ENCODE measurements around the gene SRPK2. TPM values are rescaled to one million over a fixed set of nuclear protein-coding genes. Genes with fewer than 3 reads are reported as not detected.
A peak's percentile ranks its signal among the peaks of the same experiment; 100 is the strongest.
"Not testable (repeated sequence)": the region's sequence is repeated elsewhere in the genome, so short reads cannot be mapped to it uniquely, and the experiment has no call there.

SRPK2 gene
- polyA plus RNA-seq, 4 donors = 12.2 to 24.7 (median 14.1) TPM

DNA sequence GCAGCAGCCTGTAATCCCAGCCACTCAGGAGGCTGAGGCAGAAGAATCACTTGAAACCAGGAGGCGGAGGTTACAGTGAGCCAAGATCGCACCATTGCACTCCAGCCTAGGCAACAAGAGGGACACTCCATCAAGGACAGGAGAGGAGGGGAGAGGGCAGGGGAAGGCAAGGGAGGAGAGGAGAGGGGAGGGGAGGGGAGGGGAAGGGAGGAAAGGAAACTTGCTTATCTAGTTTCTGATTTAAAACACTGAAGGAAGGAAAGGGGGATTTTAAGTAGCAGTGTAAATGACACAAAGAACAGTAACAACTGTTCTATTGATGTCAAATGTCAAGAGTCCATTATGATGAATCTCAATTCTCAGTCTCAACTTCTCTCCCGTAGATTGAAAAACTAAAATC lies 43.7 kb downstream of the SRPK2 start:
- no peaks in the 10 kb centered on the region for H3K36me3 ChIP-seq (ENCODE audit: control insufficient read depth in 3 of 3, insufficient read depth in 2 of 3, low read depth in 1 of 3, low read length in 3 of 3)
- no peak for FAIRE-seq
- H3K27me3 ChIP-seq (ENCODE audit: control insufficient read depth in 3 of 3, insufficient read depth in 3 of 3, low read length in 3 of 3) = no peaks in the 10 kb centered on the region
- no peaks in the 10 kb centered on the region for H3K9me3 ChIP-seq (ENCODE audit: control insufficient read depth in 2 of 2, insufficient read depth in 1 of 2, low read depth in 1 of 2, low read length in 1 of 2)
- DNase-seq = no peak
- H3K4me1 ChIP-seq (ENCODE audit: control insufficient read depth in 3 of 3, insufficient read depth in 2 of 3, low read depth in 1 of 3, low read length in 2 of 3) = no peaks in the 10 kb centered on the region
- 88 to 95% (median 91%) methylated on average over 3 of the region's 3 CpGs for WGBS, 3 donors
- H3K4me3 ChIP-seq (ENCODE audit: low read depth in 1 of 3, low read length in 3 of 3) = no peak overlapping the region
- no peak overlapping the region for H3K27ac ChIP-seq (ENCODE audit: low read depth in 1 of 3, low read length in 2 of 3)

DNA sequence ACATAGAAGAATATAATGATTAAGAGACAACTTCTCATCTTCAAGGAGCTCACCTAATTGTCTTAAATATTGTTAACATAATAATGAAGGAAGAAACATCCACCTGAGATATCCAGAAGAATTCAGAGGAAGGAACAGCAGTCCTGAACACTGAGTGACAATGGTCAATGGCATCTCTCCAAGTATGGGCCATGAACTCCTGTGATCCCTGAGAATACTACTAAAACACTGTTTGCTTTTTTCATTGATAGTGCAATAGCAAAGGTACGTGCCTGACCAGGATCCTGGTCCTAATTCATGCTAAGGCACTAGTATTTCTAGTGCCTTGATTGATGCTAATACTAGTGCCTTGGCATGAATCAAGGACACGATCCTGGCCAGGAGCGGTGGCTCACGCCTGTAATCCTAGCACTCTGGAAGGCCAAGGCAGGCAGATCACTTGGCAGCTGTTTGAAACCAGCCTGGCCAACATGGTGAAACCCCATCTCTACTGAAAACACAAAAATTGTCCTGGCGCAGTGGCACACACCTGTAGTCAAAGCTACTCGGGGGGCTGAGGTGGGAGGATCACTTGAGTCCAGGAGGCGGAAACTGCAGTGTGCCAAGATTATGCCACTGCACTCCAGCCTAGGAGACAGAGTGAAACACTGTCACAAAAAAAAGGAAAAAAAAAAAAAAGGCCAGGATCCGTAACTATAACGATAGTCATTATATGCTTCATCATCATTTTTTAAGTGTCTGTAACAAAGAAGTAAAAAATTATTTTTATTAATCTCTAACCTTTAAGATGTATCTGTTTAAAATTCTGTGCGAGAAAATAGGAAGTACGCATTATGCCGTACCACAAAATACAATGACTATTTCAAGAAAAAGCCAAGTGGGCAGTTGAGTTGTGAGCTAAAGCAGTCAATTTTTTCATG lies 49.1 kb downstream of the SRPK2 start:
- H3K36me3 ChIP-seq (ENCODE audit: control insufficient read depth in 3 of 3, insufficient read depth in 2 of 3, low read depth in 1 of 3, low read length in 3 of 3) = peaks cover 0 to 2% (median 0%) of the 10 kb centered on the region in 3 donors
- no peak for FAIRE-seq
- H3K9me3 ChIP-seq (ENCODE audit: control insufficient read depth in 2 of 2, insufficient read depth in 1 of 2, low read depth in 1 of 2, low read length in 1 of 2) = no peaks in the 10 kb centered on the region
- no peak overlapping the region for H3K27ac ChIP-seq (ENCODE audit: low read depth in 1 of 3, low read length in 2 of 3)
- H3K4me1 ChIP-seq (ENCODE audit: control insufficient read depth in 3 of 3, insufficient read depth in 2 of 3, low read depth in 1 of 3, low read length in 2 of 3) = no peaks in the 10 kb centered on the region
- no peak for DNase-seq
- H3K4me3 ChIP-seq (ENCODE audit: low read depth in 1 of 3, low read length in 3 of 3) = no peak overlapping the region
- WGBS, 3 donors = 88 to 90% (median 89%) methylated on average over 12 of the region's 12 CpGs
- no peaks in the 10 kb centered on the region for H3K27me3 ChIP-seq (ENCODE audit: control insufficient read depth in 3 of 3, insufficient read depth in 3 of 3, low read length in 3 of 3)

DNA sequence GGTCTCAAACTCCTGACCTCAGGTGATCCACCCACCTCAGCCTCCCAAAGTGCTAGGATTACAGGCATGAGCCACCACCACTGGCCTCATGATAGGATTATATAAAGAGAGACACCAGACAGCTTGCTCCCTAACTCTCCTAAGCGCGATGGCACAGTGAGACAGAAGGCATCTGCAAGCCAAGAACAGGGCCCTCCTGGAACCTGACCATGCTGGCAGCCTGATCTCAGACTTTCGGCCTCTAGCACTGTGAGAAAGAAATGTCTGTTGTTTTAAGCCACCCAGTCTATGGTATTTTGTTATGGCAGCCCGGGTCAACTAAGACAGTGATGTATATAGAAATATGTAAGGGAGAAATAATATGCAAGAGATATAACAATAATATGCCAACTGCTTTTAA lies 51.2 kb downstream of the SRPK2 start:
- WGBS, 3 donors = 87 to 96% (median 91%) methylated on average over 4 of the region's 4 CpGs
- FAIRE-seq (no peak), DNase-seq (no peak)
- H3K27ac ChIP-seq (ENCODE audit: low read depth in 1 of 3, low read length in 2 of 3) = no peak overlapping the region
- no peaks in the 10 kb centered on the region for H3K27me3 ChIP-seq (ENCODE audit: control insufficient read depth in 3 of 3, insufficient read depth in 3 of 3, low read length in 3 of 3)
- no peak overlapping the region for H3K4me3 ChIP-seq (ENCODE audit: low read depth in 1 of 3, low read length in 3 of 3)
- H3K36me3 ChIP-seq (ENCODE audit: control insufficient read depth in 3 of 3, insufficient read depth in 2 of 3, low read depth in 1 of 3, low read length in 3 of 3) = peaks cover 0 to 2% (median 0%) of the 10 kb centered on the region in 3 donors
- H3K9me3 ChIP-seq (ENCODE audit: control insufficient read depth in 2 of 2, insufficient read depth in 1 of 2, low read depth in 1 of 2, low read length in 1 of 2) = no peaks in the 10 kb centered on the region
- H3K4me1 ChIP-seq (ENCODE audit: control insufficient read depth in 3 of 3, insufficient read depth in 2 of 3, low read depth in 1 of 3, low read length in 2 of 3) = no peaks in the 10 kb centered on the region

DNA sequence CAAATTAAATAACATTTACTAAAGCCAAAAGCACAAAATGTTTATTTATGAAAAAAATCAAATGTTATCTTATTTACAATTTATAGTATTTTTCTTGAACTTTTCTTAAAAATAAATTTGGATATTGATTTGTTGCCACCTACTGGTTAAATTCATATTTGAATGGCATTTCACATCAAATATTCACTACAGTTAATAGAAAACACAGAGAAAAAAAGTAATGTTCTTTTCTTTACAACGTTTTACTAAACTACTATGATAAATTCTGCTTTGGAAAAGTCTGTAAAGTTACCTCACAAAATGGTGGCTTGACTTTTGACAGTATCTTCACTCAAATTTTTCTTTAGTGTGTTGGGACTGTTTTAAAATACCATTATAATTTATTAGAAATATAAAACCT lies 52.7 kb downstream of the SRPK2 start:
- H3K4me1 ChIP-seq (ENCODE audit: control insufficient read depth in 3 of 3, insufficient read depth in 2 of 3, low read depth in 1 of 3, low read length in 2 of 3) = no peaks in the 10 kb centered on the region
- FAIRE-seq = peak; percentile 59
- H3K9me3 ChIP-seq (ENCODE audit: control insufficient read depth in 2 of 2, insufficient read depth in 1 of 2, low read depth in 1 of 2, low read length in 1 of 2) = no peaks in the 10 kb centered on the region
- H3K36me3 ChIP-seq (ENCODE audit: control insufficient read depth in 3 of 3, insufficient read depth in 2 of 3, low read depth in 1 of 3, low read length in 3 of 3) = peaks cover 0 to 2% (median 0%) of the 10 kb centered on the region in 3 donors
- H3K27ac ChIP-seq (ENCODE audit: low read depth in 1 of 3, low read length in 2 of 3) = no peak overlapping the region
- DNase-seq = peak; percentile 10 to 13
- no peaks in the 10 kb centered on the region for H3K27me3 ChIP-seq (ENCODE audit: control insufficient read depth in 3 of 3, insufficient read depth in 3 of 3, low read length in 3 of 3)
- 7 to 13% (median 12%) methylated on average over 1 of the region's 1 CpG for WGBS, 3 donors
- no peak overlapping the region for H3K4me3 ChIP-seq (ENCODE audit: low read depth in 1 of 3, low read length in 3 of 3)

DNA sequence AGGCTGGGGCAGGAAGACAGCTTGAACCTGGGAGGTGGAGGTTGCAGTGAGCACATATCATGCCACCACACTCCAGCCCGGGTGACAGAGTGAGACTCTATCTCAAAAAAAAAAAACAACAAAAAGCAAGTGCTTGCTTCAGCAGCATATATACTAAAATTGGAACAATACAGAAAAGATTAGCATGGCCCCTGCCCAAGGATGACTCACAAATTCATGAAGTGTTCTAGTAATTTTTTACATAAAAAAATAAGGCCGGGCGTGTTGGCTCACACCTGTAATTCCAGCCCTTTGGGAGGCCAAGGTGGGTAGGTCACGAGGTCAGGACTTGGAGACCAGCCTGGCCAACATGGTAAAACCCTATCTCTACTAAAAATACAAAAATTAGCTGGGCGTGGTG lies 56.1 kb downstream of the SRPK2 start:
- H3K27ac ChIP-seq (ENCODE audit: low read depth in 1 of 3, low read length in 2 of 3); H3K27me3 ChIP-seq (ENCODE audit: control insufficient read depth in 3 of 3, insufficient read depth in 3 of 3, low read length in 3 of 3); DNase-seq; H3K9me3 ChIP-seq (ENCODE audit: control insufficient read depth in 2 of 2, insufficient read depth in 1 of 2, low read depth in 1 of 2, low read length in 1 of 2); FAIRE-seq; H3K4me1 ChIP-seq (ENCODE audit: control insufficient read depth in 3 of 3, insufficient read depth in 2 of 3, low read depth in 1 of 3, low read length in 2 of 3); H3K4me3 ChIP-seq (ENCODE audit: low read depth in 1 of 3, low read length in 3 of 3); H3K36me3 ChIP-seq (ENCODE audit: control insufficient read depth in 3 of 3, insufficient read depth in 2 of 3, low read depth in 1 of 3, low read length in 3 of 3): not testable (repeated sequence)
- WGBS, 3 donors = 72 to 82% (median 76%) methylated on average over 5 of the region's 5 CpGs

DNA sequence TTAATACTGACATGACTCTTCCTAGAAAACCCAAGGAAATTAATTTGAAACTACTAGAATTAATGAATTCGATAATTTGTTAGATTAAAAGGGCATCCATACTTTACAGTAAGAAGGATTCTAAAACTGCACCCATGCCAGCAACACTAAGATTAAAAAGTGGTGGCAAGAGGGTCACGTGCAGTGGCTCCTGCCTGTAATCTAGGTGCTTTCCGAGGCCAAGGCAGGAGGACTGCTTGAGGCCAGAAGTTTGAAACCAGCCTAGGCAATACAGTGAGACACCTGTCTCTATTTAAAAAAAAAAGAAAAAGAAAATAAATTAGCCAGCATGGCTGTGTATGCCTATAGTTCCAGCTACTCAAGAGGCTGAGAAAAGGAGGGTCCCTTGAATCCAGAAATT lies 58.2 kb downstream of the SRPK2 start:
- Histone ChIP-seq H3K9me3 (ENCODE audit: control insufficient read depth in 2 of 2, insufficient read depth in 1 of 2, low read depth in 1 of 2, low read length in 1 of 2) (no peaks in the 10 kb centered on the region), H3K4me1 (ENCODE audit: control insufficient read depth in 3 of 3, insufficient read depth in 2 of 3, low read depth in 1 of 3, low read length in 2 of 3) (peaks cover 0 to 2% (median 0%) of the 10 kb centered on the region in 3 donors), H3K4me3 (ENCODE audit: low read depth in 1 of 3, low read length in 3 of 3) (no peak overlapping the region), H3K36me3 (ENCODE audit: control insufficient read depth in 3 of 3, insufficient read depth in 2 of 3, low read depth in 1 of 3, low read length in 3 of 3) (no peaks in the 10 kb centered on the region), H3K27ac (ENCODE audit: low read depth in 1 of 3, low read length in 2 of 3) (no peak overlapping the region), H3K27me3 (ENCODE audit: control insufficient read depth in 3 of 3, insufficient read depth in 3 of 3, low read length in 3 of 3) (no peaks in the 10 kb centered on the region)
- WGBS, 3 donors = 92 to 95% (median 93%) methylated on average over 3 of the region's 3 CpGs
- DNase-seq = no peak
- FAIRE-seq = no peak

DNA sequence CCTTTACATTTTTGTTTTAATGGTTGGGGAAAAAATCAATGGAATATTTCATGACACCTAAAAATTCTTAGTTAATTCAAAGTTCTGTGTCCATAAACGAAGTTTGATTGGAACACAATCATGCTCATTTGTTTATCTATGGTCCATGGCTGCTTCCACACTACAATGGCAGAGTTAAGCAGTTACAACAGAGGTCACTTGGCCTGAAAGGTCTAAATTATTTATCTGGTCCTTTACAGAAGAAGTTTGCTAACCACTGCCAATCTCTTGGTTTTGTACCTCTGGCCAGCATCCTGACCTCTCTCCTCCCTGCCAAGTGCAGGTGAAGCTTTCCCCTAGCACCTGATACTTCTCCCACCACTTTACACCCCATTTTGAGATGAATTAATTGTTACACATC lies 61.5 kb downstream of the SRPK2 start:
- Histone ChIP-seq H3K9me3 (ENCODE audit: control insufficient read depth in 2 of 2, insufficient read depth in 1 of 2, low read depth in 1 of 2, low read length in 1 of 2) (no peaks in the 10 kb centered on the region), H3K27ac (ENCODE audit: low read depth in 1 of 3, low read length in 2 of 3) (no peak overlapping the region), H3K27me3 (ENCODE audit: control insufficient read depth in 3 of 3, insufficient read depth in 3 of 3, low read length in 3 of 3) (no peaks in the 10 kb centered on the region), H3K4me3 (ENCODE audit: low read depth in 1 of 3, low read length in 3 of 3) (no peak overlapping the region), H3K36me3 (ENCODE audit: control insufficient read depth in 3 of 3, insufficient read depth in 2 of 3, low read depth in 1 of 3, low read length in 3 of 3) (no peaks in the 10 kb centered on the region), H3K4me1 (ENCODE audit: control insufficient read depth in 3 of 3, insufficient read depth in 2 of 3, low read depth in 1 of 3, low read length in 2 of 3) (peaks cover 0 to 2% (median 0%) of the 10 kb centered on the region in 3 donors)
- FAIRE-seq (no peak), DNase-seq (no peak)
- WGBS, 3 donors = 68 to 80% (median 70%) methylated on average over 1 of the region's 1 CpG

DNA sequence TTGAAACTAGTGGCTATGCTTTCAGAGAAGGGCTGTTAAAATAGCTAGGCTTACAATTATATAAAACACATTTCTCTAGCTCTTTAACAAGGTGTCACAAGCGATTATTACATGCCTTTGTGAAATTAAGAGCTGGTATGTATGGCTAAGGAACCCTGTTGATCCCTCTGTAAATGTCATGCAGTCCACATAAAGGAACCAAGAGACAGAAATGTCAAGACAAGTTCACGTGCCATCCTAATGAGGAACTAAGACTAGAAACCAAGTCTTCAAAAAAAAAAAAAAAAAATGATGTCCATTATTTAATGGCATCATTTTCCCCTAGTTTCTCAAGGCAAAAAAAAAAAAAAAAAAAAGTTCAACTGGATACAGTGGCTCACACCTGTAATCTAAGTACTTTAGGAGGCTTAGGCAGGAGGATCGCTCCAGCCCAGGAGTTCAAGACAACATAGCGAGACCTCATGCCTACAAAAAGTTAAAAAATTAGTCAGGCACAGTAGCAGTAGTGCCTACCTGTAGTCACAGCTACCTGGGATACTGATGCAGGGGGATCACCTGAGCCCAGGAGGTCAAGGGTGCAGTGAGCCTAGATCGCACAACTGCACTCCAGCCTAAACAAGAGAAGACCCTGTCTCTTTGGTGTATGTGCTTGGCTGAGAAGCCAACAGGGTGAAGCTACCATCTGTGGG lies 63.4 kb downstream of the SRPK2 start:
- Histone ChIP-seq H3K27me3 (ENCODE audit: control insufficient read depth in 3 of 3, insufficient read depth in 3 of 3, low read length in 3 of 3) (no peaks in the 10 kb centered on the region), H3K9me3 (ENCODE audit: control insufficient read depth in 2 of 2, insufficient read depth in 1 of 2, low read depth in 1 of 2, low read length in 1 of 2) (no peaks in the 10 kb centered on the region), H3K27ac (ENCODE audit: low read depth in 1 of 3, low read length in 2 of 3) (no peak overlapping the region), H3K4me1 (ENCODE audit: control insufficient read depth in 3 of 3, insufficient read depth in 2 of 3, low read depth in 1 of 3, low read length in 2 of 3) (peaks cover 0 to 2% (median 0%) of the 10 kb centered on the region in 3 donors), H3K4me3 (ENCODE audit: low read depth in 1 of 3, low read length in 3 of 3) (no peak overlapping the region), H3K36me3 (ENCODE audit: control insufficient read depth in 3 of 3, insufficient read depth in 2 of 3, low read depth in 1 of 3, low read length in 3 of 3) (no peaks in the 10 kb centered on the region)
- 92 to 96% (median 94%) methylated on average over 5 of the region's 5 CpGs for WGBS, 3 donors
- FAIRE-seq (no peak), DNase-seq (no peak)
